Endothelial cell of umbilical vein (primary cell): ENCODE data around the gene MRPS34. TPM values are rescaled to one million over a fixed set of nuclear protein-coding genes. Genes with fewer than 3 reads are reported as not detected.

ENCODE experiments used
- BruUV-seq: library from RNA; stranded (reverse); fragments of 400-500 nt; replicated peaks from 2 replicates; lab custom pipeline; 2021; lab: Mats Ljungman, UMichigan
- CTCF ChIA-PET: fragments of 300-600, 350-600 bp; sonication (Branson Sonifier 250); formaldehyde crosslinking; loops from one replicate; lab custom pipeline; 2021; ENCODE audit warnings: antibody characterized with exemption, inconsistent platforms; lab: Charles Lee
- POLR2A ChIA-PET: fragments of 300-600, 350-600 bp; sonication (Branson Sonifier 250); formaldehyde crosslinking; loops from one replicate; lab custom pipeline; 2021; ENCODE audit warnings: antibody characterized with exemption, inconsistent platforms; lab: Charles Lee
- DNase-seq: peaks from one replicate; pipeline ENCODE4 v3.0.0-alpha.2; 2011; ENCODE audit warnings: low read depth, low spot score
- FAIRE-seq: peaks from 2 replicates; lab custom pipeline; 2011; peaks lifted over from hg19 to GRCh38; lab: Jason Lieb, UNC
- H2AFZ ChIP-seq: 2 replicates; pipeline ENCODE4 v1.6.0; 2012; ENCODE audit warnings: low read depth, low read length, control low read depth, inconsistent platforms
- H3K27ac ChIP-seq: 2 replicates; pipeline ENCODE4 v1.5.1; 2011; ENCODE audit warnings: low read depth, mild to moderate bottlenecking, control low read depth, low read length, moderate library complexity; ENCODE audit not compliant: insufficient read depth
- H3K27me3 ChIP-seq, 2 experiments: 2 replicates each; pipeline versions ENCODE4 v1.6.0 to v1.6.1; 2011; ENCODE audit warnings: low read length in 2 of 2, mixed read lengths in 1 of 2; ENCODE audit not compliant: control insufficient read depth in 2 of 2, insufficient read depth in 2 of 2
- H3K36me3 ChIP-seq, 2 experiments: 2 replicates in 1 of 2; 3 replicates in 1 of 2; pipeline ENCODE4 v1.5.1; 2011; ENCODE audit warnings: low read length in 2 of 2, mild to moderate bottlenecking in 1 of 2, moderate library complexity in 1 of 2; ENCODE audit not compliant: control insufficient read depth in 2 of 2, insufficient read depth in 2 of 2; ENCODE audit errors: extremely low read depth in 1 of 2
- H3K4me1 ChIP-seq: 3 replicates; pipeline ENCODE4 v1.5.1; 2011; ENCODE audit warnings: mild to moderate bottlenecking, low read length; ENCODE audit not compliant: control insufficient read depth, insufficient read depth; ENCODE audit errors: extremely low read depth
- H3K4me2 ChIP-seq: 2 replicates; pipeline ENCODE4 v1.6.1; 2011; ENCODE audit warnings: low read length, control low read depth, mixed read lengths; ENCODE audit not compliant: insufficient read depth
- H3K4me3 ChIP-seq, 3 experiments: fragments of 200-600 bp in 1 of 3; sonication (generic), shearing (Covaris generic) in 1 of 3; replicated peaks in 1 of 3; 2 replicates each; pipeline ENCODE4 v1.5.1; 2011 to 2016; ENCODE audit warnings: control low read depth in 3 of 3, low read length in 3 of 3, mild to moderate bottlenecking in 2 of 3, inconsistent platforms in 1 of 3, low read depth in 1 of 3, moderate library complexity in 1 of 3; ENCODE audit not compliant: insufficient read depth in 1 of 3
- H3K79me2 ChIP-seq: 2 replicates; pipeline ENCODE4 v1.6.0; 2012; ENCODE audit warnings: low read length, inconsistent platforms; ENCODE audit not compliant: control insufficient read depth, insufficient read depth
- H3K9ac ChIP-seq: replicated peaks from 2 replicates; pipeline ENCODE3; 2011; ENCODE audit warnings: low read length, control low read depth; ENCODE audit not compliant: insufficient read depth; ENCODE audit errors: extremely low read depth
- H3K9me1 ChIP-seq: replicated peaks from 3 replicates; pipeline ENCODE4 v1.6.0; 2011; ENCODE audit warnings: mild to moderate bottlenecking, low read length; ENCODE audit not compliant: control insufficient read depth, insufficient read depth; ENCODE audit errors: extremely low read depth
- H3K9me3 ChIP-seq: replicated peaks from 2 replicates; pipeline ENCODE4 v1.5.1; 2012; ENCODE audit warnings: low read length, inconsistent platforms; ENCODE audit not compliant: control insufficient read depth, insufficient read depth
- H4K20me1 ChIP-seq: replicated peaks from 2 replicates; pipeline ENCODE3; 2011; ENCODE audit warnings: mild to moderate bottlenecking, low read length; ENCODE audit not compliant: control insufficient read depth, insufficient read depth; ENCODE audit errors: extremely low read depth
- CTCF ChIP-seq, 2 donors: IDR thresholded peaks; 1 replicate in 1 of 2; 2 replicates in 1 of 2; pipeline ENCODE4 v1.5.1; 2011; ENCODE audit warnings: low read length in 2 of 2, mild to moderate bottlenecking in 2 of 2, moderate library complexity in 2 of 2, control low read depth in 1 of 2, inconsistent platforms in 1 of 2, low read depth in 1 of 2; ENCODE audit not compliant: insufficient read depth in 1 of 2; ENCODE audit errors: extremely low read depth in 1 of 2
- EZH2 ChIP-seq: IDR thresholded peaks from 2 replicates; pipeline ENCODE4 v1.6.1; 2012; ENCODE audit warnings: borderline replicate concordance, low read depth, mild to moderate bottlenecking, moderate library complexity, low read length, inconsistent platforms; ENCODE audit not compliant: severe bottlenecking
- FOS ChIP-seq: IDR thresholded peaks from 2 replicates; pipeline ENCODE4 v1.6.1; 2011; ENCODE audit warnings: mild to moderate bottlenecking, low read length, moderate library complexity, borderline replicate concordance; ENCODE audit not compliant: insufficient read depth
- GATA2 ChIP-seq: IDR thresholded peaks from 2 replicates; pipeline ENCODE4 v1.7.0; 2011; ENCODE audit warnings: low read depth, mild to moderate bottlenecking, moderate library complexity, mixed read lengths, low read length; ENCODE audit not compliant: insufficient read length, insufficient read depth
- JUN ChIP-seq: IDR thresholded peaks from 2 replicates; pipeline ENCODE4 v1.6.1; 2011; ENCODE audit warnings: borderline replicate concordance, low read depth; ENCODE audit not compliant: insufficient read length, insufficient read depth
- POLR2AphosphoS5 ChIP-seq: IDR thresholded peaks from 2 replicates; pipeline ENCODE4 v1.6.1; 2012; ENCODE audit warnings: low read depth, mild to moderate bottlenecking, control low read depth, low read length, moderate library complexity; ENCODE audit not compliant: insufficient read depth
- dilution Hi-C: fragments of 300-500 bp; cut with MboI; formaldehyde crosslinking; loops from one replicate; pipeline ENCODE4 v1.15.0; 2019; ENCODE audit warnings: low sequenced_read_pairs; ENCODE audit not compliant: extremely low pct_ligation_motif_present
- intact Hi-C: fragments of 100-400 bp; cut with micrococcal nuclease; formaldehyde crosslinking; loops from one replicate; pipeline ENCODE4 v1.10.0; 2022
- polyA plus RNA-seq, 4 experiments: library from polyadenylated mRNA; depleted of rRNA in 3 of 4; stranded (reverse) in 3 of 4; unstranded in 1 of 4; fragments of >200 nt; gene quantifications; 2 replicates each; pipeline versions ENCODE4 v1.2.1 to v1.2.3, GENCODE V29; 2011 to 2012; ENCODE audit warnings: missing spikeins in 1 of 4
- total RNA-seq: library from RNA; stranded (reverse); gene quantifications from 2 replicates; pipeline ENCODE4 v1.2.3, GENCODE V29; 2021
- TF ChIP-seq, protein P1 (sequence below): IDR thresholded peaks from 2 replicates; pipeline ENCODE4 v1.6.1; 2011; ENCODE audit not compliant: insufficient read depth, insufficient read length

Gene MRPS34
- total and polyA plus RNA-seq, 2 donors (not counting 3 experiments of a cell fraction or from before 2014, with no cell fraction given), result 82.1 to 102 TPM

DNA sequence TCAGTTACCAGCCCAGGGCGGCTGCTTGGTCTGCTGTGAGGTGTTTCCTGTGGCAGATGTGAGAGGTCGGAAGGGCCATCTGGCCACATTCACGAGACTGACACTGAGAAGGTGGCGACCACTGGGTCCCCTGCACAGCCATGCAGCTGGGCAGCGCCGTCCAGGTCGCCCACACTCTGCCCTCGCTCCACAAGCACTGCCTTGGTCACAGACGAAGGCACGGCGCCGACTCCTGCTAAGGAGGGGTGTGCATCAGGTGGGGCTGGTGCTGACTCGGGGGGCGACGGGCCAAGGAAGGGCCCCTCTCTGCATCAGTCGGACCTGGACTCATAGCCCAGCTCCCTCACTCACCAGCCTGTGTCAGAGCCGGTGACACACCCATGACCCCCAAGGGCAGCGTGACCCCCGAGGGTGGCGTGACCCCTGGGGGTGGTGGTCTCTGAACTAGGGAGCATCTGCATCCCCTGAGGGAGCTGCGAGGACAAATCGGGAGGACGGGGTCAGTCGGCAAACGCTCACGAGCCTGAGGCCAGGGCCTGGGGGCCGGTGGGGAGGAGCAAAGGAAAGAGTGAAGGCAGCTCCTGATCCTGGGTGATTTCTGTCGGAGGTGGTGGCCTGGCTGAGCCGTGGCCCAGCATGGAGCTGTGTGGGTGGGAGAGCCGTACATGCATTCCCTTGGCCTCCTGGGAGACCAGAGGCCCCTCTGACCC, 32.0 kb downstream of the MRPS34 start:
- no peak overlapping the region for H2AFZ ChIP-seq
- DNase-seq (no peak), FAIRE-seq (no peak)
- intact Hi-C loops, result no loop called here
- no peak overlapping the region for H3K4me2 ChIP-seq
- dilution Hi-C loops, result no loop called here
- no peak overlapping the region for H3K27ac ChIP-seq
- TF ChIP-seq JUN, result no peak
- TF ChIP-seq, protein P1, sequence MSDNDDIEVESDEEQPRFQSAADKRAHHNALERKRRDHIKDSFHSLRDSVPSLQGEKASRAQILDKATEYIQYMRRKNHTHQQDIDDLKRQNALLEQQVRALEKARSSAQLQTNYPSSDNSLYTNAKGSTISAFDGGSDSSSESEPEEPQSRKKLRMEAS, result no peak
- no peak for TF ChIP-seq CTCF (IDR thresholded peaks at IDR 0.05; ENCODE audit: extremely low read depth in 1 of 2, insufficient read depth in 1 of 2, low read depth in 1 of 2, low read length in 2 of 2)
- TF ChIP-seq POLR2AphosphoS5, result no peak
- TF ChIP-seq FOS, result no peak
- TF ChIP-seq EZH2, result no peak
- no peak for TF ChIP-seq GATA2
- no peaks in the 10 kb centered on the region for H3K79me2 ChIP-seq
- no peaks in the 10 kb centered on the region for H4K20me1 ChIP-seq
- no peaks in the 10 kb centered on the region for H3K9me3 ChIP-seq
- peaks cover 0 to 25% of the 10 kb centered on the region in 2 experiments for H3K36me3 ChIP-seq
- no peaks in the 10 kb centered on the region for H3K9me1 ChIP-seq
- CTCF ChIA-PET, result no interaction called here
- no peak overlapping the region for H3K9ac ChIP-seq
- no peak overlapping the region for H3K4me3 ChIP-seq
- POLR2A ChIA-PET, result no interaction called here
- no peaks in the 10 kb centered on the region for H3K27me3 ChIP-seq
- H3K4me1 ChIP-seq, result no peaks in the 10 kb centered on the region
- no TSS peak for BruUV-seq
